PC-3 (cell line): Measurements from ENCODE around the gene LKAAEAR1. TPM values are rescaled to one million over a fixed set of nuclear protein-coding genes. Genes with fewer than 3 reads are reported as not detected.

Experiments
- ATAC-seq: fragments of 200-7000 bp; cut with Tn5 transposase; 2 replicates; pipeline ENCODE4 v1.9.1; 2020; ENCODE audit warnings: mild to moderate bottlenecking, moderate library complexity
- BruUV-seq: library from RNA; stranded (reverse); fragments of 400-500 nt; replicated peaks from 2 replicates; lab custom pipeline; 2021; lab: Mats Ljungman, UMichigan
- CTCF ChIA-PET: fragments of 300-600 bp; sonication (Branson Sonifier 250); formaldehyde crosslinking; loops from one replicate; lab custom pipeline; 2022; ENCODE audit warnings: antibody characterized with exemption; lab: Charles Lee
- POLR2A ChIA-PET: fragments of 300-600 bp; sonication (Branson Sonifier 250); formaldehyde crosslinking; loops from one replicate; lab custom pipeline; 2022; ENCODE audit warnings: antibody characterized with exemption; ENCODE audit not compliant: unreplicated experiment; lab: Charles Lee
- DNase-seq: peaks from one replicate; pipeline ENCODE4 v3.0.0-alpha.2; 2015
- H2AFZ ChIP-seq: fragments of 300-600 bp; sonication (generic); 2 replicates; pipeline ENCODE4 v1.6.0; 2016; ENCODE audit warnings: antibody characterized with exemption, low read length
- H3F3A ChIP-seq: fragments of 300-600 bp; sonication (generic); one replicate; pipeline ENCODE4 v1.6.0; 2017; ENCODE audit warnings: antibody characterized with exemption, low read length, control low read depth, mild to moderate bottlenecking; ENCODE audit not compliant: unreplicated experiment
- H3K27ac ChIP-seq: fragments of 300-600 bp; sonication (generic); 2 replicates; pipeline ENCODE4 v1.5.1; 2016; ENCODE audit warnings: mild to moderate bottlenecking, low read length
- H3K27me3 ChIP-seq: fragments of 300-600 bp; sonication (generic); 2 replicates; pipeline ENCODE4 v1.6.1; 2016; ENCODE audit warnings: low read length, mixed read lengths
- H3K36me3 ChIP-seq: fragments of 300-600 bp; sonication (generic); 2 replicates; pipeline ENCODE4 v1.6.1; 2016; ENCODE audit warnings: low read depth, mixed run types, low read length, mixed read lengths
- H3K4me1 ChIP-seq: fragments of 300-600 bp; sonication (generic); 2 replicates; pipeline ENCODE4 v1.5.1; 2016; ENCODE audit warnings: low read length; ENCODE audit not compliant: insufficient read depth
- H3K4me2 ChIP-seq: fragments of 300-600 bp; sonication (generic); 2 replicates; pipeline ENCODE4 v1.6.0; 2016; ENCODE audit warnings: low read length
- H3K4me3 ChIP-seq: fragments of 300-600 bp; sonication (generic); 2 replicates; pipeline ENCODE4 v1.5.1; 2016; ENCODE audit warnings: mild to moderate bottlenecking, low read length, mixed read lengths
- H3K79me2 ChIP-seq: fragments of 300-600 bp; sonication (generic); 2 replicates; pipeline ENCODE4 v1.6.1; 2017; ENCODE audit warnings: low read length, mixed read lengths
- H3K9ac ChIP-seq: fragments of 300-600 bp; sonication (generic); 2 replicates; pipeline ENCODE4 v1.6.0; 2016; ENCODE audit warnings: mild to moderate bottlenecking, low read length
- H3K9me2 ChIP-seq: fragments of 300-600 bp; sonication (generic); replicated peaks from 2 replicates; pipeline ENCODE4 v1.6.1; 2016; ENCODE audit warnings: mixed run types, low read length, mixed read lengths
- H3K9me3 ChIP-seq: fragments of 300-600 bp; sonication (generic); 2 replicates; pipeline ENCODE4 v1.6.1; 2016; ENCODE audit warnings: low read length, mixed read lengths
- H4K20me1 ChIP-seq: fragments of 300-600 bp; sonication (generic); 2 replicates; pipeline ENCODE4 v1.6.1; 2016; ENCODE audit warnings: low read length, mixed read lengths
- EZH2 ChIP-seq: fragments of 300-600 bp; sonication (generic); IDR thresholded peaks from one replicate; pipeline ENCODE4 v1.6.1; 2017; ENCODE audit warnings: antibody characterized with exemption, mild to moderate bottlenecking, low read length; ENCODE audit not compliant: unreplicated experiment
- EZH2phosphoT487 ChIP-seq: fragments of 300-600 bp; sonication (generic); IDR thresholded peaks from 2 replicates; pipeline ENCODE4 v1.6.1; 2018; ENCODE audit warnings: mild to moderate bottlenecking, antibody characterized with exemption, low read length, borderline replicate concordance
- intact Hi-C: fragments of 100-400 bp; cut with micrococcal nuclease; formaldehyde crosslinking; loops from 2 replicates; pipeline ENCODE4 v1.9.0; 2023
- total RNA-seq: library from RNA; depleted of rRNA; stranded (reverse); fragments of >200 nt; gene quantifications from 2 replicates; pipeline ENCODE4 v1.2.3, GENCODE V29; 2014
- TF ChIP-seq, protein P1 (sequence below): fragments of 300-600 bp; sonication (generic); conservative IDR thresholded peaks from 2 replicates; pipeline ENCODE4 v1.5.1; 2017; ENCODE audit warnings: antibody characterized with exemption, low read depth, mild to moderate bottlenecking, low read length

Gene LKAAEAR1
- total RNA-seq, 1 experiment from 2014 or later, result 1.1 TPM

DNA sequence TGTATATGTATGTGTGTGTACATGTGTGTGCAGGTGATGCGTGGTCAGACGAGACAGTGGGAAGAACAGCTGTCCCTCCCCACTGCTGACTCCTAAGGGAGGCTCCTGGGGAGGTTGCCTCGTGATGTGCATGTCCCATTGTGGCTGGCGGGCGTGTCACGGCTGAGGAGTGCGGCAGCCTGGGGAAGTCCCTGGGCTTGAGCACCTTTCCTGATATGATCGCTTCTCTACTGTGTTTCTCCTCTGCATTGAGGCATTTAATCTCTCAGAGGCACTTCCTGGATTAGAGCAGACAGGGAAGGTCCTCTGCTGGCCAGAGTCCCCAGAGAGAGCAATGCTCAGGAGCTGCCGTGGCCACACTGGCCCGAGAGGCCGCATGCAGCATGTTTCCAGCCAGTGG, 11.7 kb upstream of the LKAAEAR1 start:
- no peak overlapping the region for H3K9ac ChIP-seq
- H4K20me1 ChIP-seq, result no peaks in the 10 kb centered on the region
- intact Hi-C loops, result no loop called here
- no peaks in the 10 kb centered on the region for H3K79me2 ChIP-seq
- H3F3A ChIP-seq, result no peaks in the 10 kb centered on the region
- BruUV-seq, result no TSS peak
- ATAC-seq (no peak), DNase-seq (no peak)
- no peak overlapping the region for H3K27ac ChIP-seq
- no peaks in the 10 kb centered on the region for H3K9me2 ChIP-seq
- no peaks in the 10 kb centered on the region for H3K9me3 ChIP-seq
- no peaks in the 10 kb centered on the region for H3K27me3 ChIP-seq
- ChIA-PET POLR2A (no interaction called here), CTCF (no interaction called here)
- no peaks in the 10 kb centered on the region for H3K36me3 ChIP-seq
- TF ChIP-seq EZH2, result no peak
- TF ChIP-seq, protein P1, sequence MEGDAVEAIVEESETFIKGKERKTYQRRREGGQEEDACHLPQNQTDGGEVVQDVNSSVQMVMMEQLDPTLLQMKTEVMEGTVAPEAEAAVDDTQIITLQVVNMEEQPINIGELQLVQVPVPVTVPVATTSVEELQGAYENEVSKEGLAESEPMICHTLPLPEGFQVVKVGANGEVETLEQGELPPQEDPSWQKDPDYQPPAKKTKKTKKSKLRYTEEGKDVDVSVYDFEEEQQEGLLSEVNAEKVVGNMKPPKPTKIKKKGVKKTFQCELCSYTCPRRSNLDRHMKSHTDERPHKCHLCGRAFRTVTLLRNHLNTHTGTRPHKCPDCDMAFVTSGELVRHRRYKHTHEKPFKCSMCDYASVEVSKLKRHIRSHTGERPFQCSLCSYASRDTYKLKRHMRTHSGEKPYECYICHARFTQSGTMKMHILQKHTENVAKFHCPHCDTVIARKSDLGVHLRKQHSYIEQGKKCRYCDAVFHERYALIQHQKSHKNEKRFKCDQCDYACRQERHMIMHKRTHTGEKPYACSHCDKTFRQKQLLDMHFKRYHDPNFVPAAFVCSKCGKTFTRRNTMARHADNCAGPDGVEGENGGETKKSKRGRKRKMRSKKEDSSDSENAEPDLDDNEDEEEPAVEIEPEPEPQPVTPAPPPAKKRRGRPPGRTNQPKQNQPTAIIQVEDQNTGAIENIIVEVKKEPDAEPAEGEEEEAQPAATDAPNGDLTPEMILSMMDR, result no peak
- TF ChIP-seq EZH2phosphoT487, result no peak
- H3K4me1 ChIP-seq, result no peaks in the 10 kb centered on the region
- H2AFZ ChIP-seq, result no peak overlapping the region
- no peak overlapping the region for H3K4me3 ChIP-seq
- H3K4me2 ChIP-seq, result no peak overlapping the region

DNA sequence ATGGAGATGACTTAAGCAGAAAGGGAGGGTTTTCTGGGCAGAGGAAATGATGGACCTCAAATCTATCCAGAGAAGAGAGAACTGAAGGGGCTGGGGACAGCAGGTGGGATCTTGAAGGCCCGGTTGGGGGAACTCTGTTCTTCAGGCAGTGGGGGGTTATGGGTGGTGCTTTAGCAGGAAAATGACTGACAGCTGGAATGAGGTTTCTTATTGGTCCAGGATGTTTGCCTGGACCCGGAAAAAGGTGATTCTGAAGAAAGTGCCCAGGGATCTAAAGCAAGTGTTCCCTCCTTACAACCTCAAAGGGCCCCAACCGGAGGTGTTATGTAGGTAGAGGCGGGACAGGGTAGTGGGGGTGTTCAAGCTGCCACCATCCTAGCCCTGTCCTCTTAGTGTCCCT, 11.3 kb upstream of the LKAAEAR1 start:
- no peak for DNase-seq
- ChIA-PET POLR2A (no interaction called here), CTCF (no interaction called here)
- H3K4me1 ChIP-seq, result no peaks in the 10 kb centered on the region
- no peaks in the 10 kb centered on the region for H3K79me2 ChIP-seq
- H3K4me3 ChIP-seq, result no peak overlapping the region
- no peak overlapping the region for H3K9ac ChIP-seq
- TF ChIP-seq EZH2phosphoT487 (no peak), EZH2 (no peak)
- TF ChIP-seq, protein P1, result no peak
- no peak overlapping the region for H2AFZ ChIP-seq
- ATAC-seq, result no peak
- BruUV-seq, result no TSS peak
- H3K9me3 ChIP-seq, result no peaks in the 10 kb centered on the region
- no peaks in the 10 kb centered on the region for H3K9me2 ChIP-seq
- intact Hi-C loops, result no loop called here
- H4K20me1 ChIP-seq, result no peaks in the 10 kb centered on the region
- no peak overlapping the region for H3K27ac ChIP-seq
- H3K4me2 ChIP-seq, result no peak overlapping the region
- H3K36me3 ChIP-seq, result no peaks in the 10 kb centered on the region
- H3K27me3 ChIP-seq, result no peaks in the 10 kb centered on the region
- no peaks in the 10 kb centered on the region for H3F3A ChIP-seq

DNA sequence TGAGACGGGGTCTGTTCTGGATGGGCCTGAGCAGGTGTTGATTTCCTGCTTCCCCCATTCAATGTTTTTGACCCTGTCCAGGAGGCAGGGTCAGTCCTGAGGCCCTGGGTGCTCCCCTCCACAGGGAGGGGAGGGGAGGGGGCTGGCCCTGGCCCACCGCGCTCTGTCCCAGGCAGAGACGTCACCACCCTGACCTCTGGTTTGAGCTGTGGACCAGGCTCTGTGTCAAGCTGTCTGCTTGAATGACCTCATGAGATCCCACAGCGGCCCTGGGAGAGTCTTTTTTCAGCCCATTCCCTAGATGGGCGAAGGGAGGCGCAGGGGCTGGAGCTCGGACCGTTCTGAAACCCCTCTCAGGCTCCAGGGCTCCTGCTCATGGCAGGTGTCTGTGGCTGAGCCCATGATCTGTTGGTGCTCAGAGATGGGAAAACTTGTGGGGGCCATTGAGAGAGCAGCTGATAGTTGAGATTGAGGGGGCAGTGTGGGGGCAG, 8.9 kb upstream of the LKAAEAR1 start:
- Histone ChIP-seq H3K4me3 (no peak overlapping the region), H2AFZ (no peak overlapping the region), H3F3A (no peaks in the 10 kb centered on the region), H3K9ac (no peak overlapping the region), H3K9me3 (no peaks in the 10 kb centered on the region), H3K79me2 (no peaks in the 10 kb centered on the region), H3K4me2 (no peak overlapping the region), H3K27ac (no peak overlapping the region), H3K36me3 (no peaks in the 10 kb centered on the region), H3K9me2 (no peaks in the 10 kb centered on the region), H3K4me1 (no peaks in the 10 kb centered on the region), H3K27me3 (no peaks in the 10 kb centered on the region), H4K20me1 (no peaks in the 10 kb centered on the region)
- POLR2A ChIA-PET, result no interaction called here
- TF ChIP-seq, protein P1, result no peak
- no peak for TF ChIP-seq EZH2phosphoT487
- no peak for TF ChIP-seq EZH2
- no peak for ATAC-seq
- CTCF ChIA-PET, result no interaction called here
- no peak for DNase-seq
- no TSS peak for BruUV-seq
- intact Hi-C loops, result no loop called here
